HEK293 (cell line): ENCODE data around the gene BTF3L4.

ENCODE experiments used
- CTCF ChIA-PET: fragments of 350-600 bp; formaldehyde crosslinking; extraction: SDS; loops from one replicate; lab custom pipeline; 2021; ENCODE audit warnings: antibody characterized with exemption; lab: Yijun Ruan, JAX
- POLR2A ChIA-PET: fragments of 300-600 bp; formaldehyde crosslinking; extraction: SDS; loops from one replicate; lab custom pipeline; 2020; ENCODE audit warnings: antibody characterized with exemption, inconsistent platforms; lab: Yijun Ruan, JAX
- H3K27ac ChIP-seq: fragments of 200-500 bp; sonication (Bioruptor generic); 2 replicates; pipeline ENCODE4 v1.5.1; 2014; ENCODE audit warnings: low read depth, low read length, control low read depth, inconsistent platforms; ENCODE audit errors: extremely low read depth
- H3K36me3 ChIP-seq, 2 experiments: fragments of 200-500 bp in 1 of 2; sonication (Bioruptor generic) in 1 of 2; 1 replicate in 1 of 2; 2 replicates in 1 of 2; pipeline ENCODE4 v1.5.1; 2014 to 2017; ENCODE audit warnings: inconsistent platforms in 2 of 2, low read length in 2 of 2; ENCODE audit not compliant: control insufficient read depth in 2 of 2, insufficient read depth in 1 of 2
- H3K4me1 ChIP-seq: fragments of 200-500 bp; sonication (Bioruptor generic); 2 replicates; pipeline ENCODE4 v1.5.1; 2014; ENCODE audit warnings: mild to moderate bottlenecking, low read length, inconsistent platforms; ENCODE audit not compliant: control insufficient read depth, insufficient read depth
- H3K4me3 ChIP-seq: 2 replicates; pipeline ENCODE4 v1.5.1; 2011; ENCODE audit warnings: low read depth, mild to moderate bottlenecking, control low read depth, low read length, moderate library complexity
- H3K9me3 ChIP-seq: fragments of 200-500 bp; sonication (Bioruptor generic); 2 replicates; pipeline ENCODE4 v1.5.1; 2014; ENCODE audit warnings: low read depth, low read length, inconsistent platforms; ENCODE audit not compliant: control insufficient read depth, insufficient read depth
- OVOL3 ChIP-seq: fragments of 450-650 bp; formaldehyde crosslinking; IDR thresholded peaks from 2 replicates; pipeline ENCODE4 v1.5.1; 2016; ENCODE audit warnings: missing biosample characterization, missing genetic modification characterization
- ZEB2 ChIP-seq: fragments of 450-650 bp; formaldehyde crosslinking; IDR thresholded peaks from 2 replicates; pipeline ENCODE4 v1.5.1; 2016; ENCODE audit warnings: missing biosample characterization, missing genetic modification characterization
- ZFP41 ChIP-seq: fragments of 450-650 bp; formaldehyde crosslinking; IDR thresholded peaks from 2 replicates; pipeline ENCODE4 v1.5.1; 2016; ENCODE audit warnings: missing biosample characterization, missing genetic modification characterization, borderline replicate concordance
- ZNF223 ChIP-seq: fragments of 450-650 bp; formaldehyde crosslinking; IDR thresholded peaks from 2 replicates; pipeline ENCODE4 v1.5.1; 2016; ENCODE audit warnings: missing biosample characterization, missing genetic modification characterization
- ZNF24 ChIP-seq: fragments of 450-650 bp; formaldehyde crosslinking; IDR thresholded peaks from 2 replicates; pipeline ENCODE4 v1.5.1; 2016; ENCODE audit warnings: missing biosample characterization, missing genetic modification characterization
- ZNF311 ChIP-seq: fragments of 450-650 bp; formaldehyde crosslinking; IDR thresholded peaks from 2 replicates; pipeline ENCODE4 v1.5.1; 2017; ENCODE audit warnings: missing biosample characterization, missing genetic modification characterization, borderline replicate concordance
- ZNF596 ChIP-seq: fragments of 450-650 bp; IDR thresholded peaks from 2 replicates; pipeline ENCODE4 v1.5.0; 2018; ENCODE audit warnings: missing biosample characterization, mild to moderate bottlenecking, missing genetic modification characterization, moderate library complexity
- ZNF610 ChIP-seq: fragments of 450-650 bp; formaldehyde crosslinking; IDR thresholded peaks from 2 replicates; pipeline ENCODE4 v1.5.1; 2016; ENCODE audit warnings: missing biosample characterization, missing genetic modification characterization, borderline replicate concordance
- ZNF776 ChIP-seq: fragments of 450-650 bp; formaldehyde crosslinking; IDR thresholded peaks from 2 replicates; pipeline ENCODE4 v1.5.0; 2017; ENCODE audit warnings: missing biosample characterization, missing genetic modification characterization, borderline replicate concordance
- TF ChIP-seq, protein P1 (sequence below): fragments of 450-650 bp; formaldehyde crosslinking; IDR thresholded peaks from 2 replicates; pipeline ENCODE4 v1.5.1; 2016; ENCODE audit warnings: missing biosample characterization, missing genetic modification characterization
- TF ChIP-seq, protein P2 (sequence below): fragments of 450-650 bp; formaldehyde crosslinking; IDR thresholded peaks from 2 replicates; pipeline ENCODE4 v1.5.1; 2017; ENCODE audit warnings: missing biosample characterization, missing genetic modification characterization
- TF ChIP-seq, protein P3 (sequence below): fragments of 450-650 bp; formaldehyde crosslinking; IDR thresholded peaks from 2 replicates; pipeline ENCODE4 v1.5.1; 2017; ENCODE audit warnings: missing biosample characterization, missing genetic modification characterization
- TF ChIP-seq, protein P4 (sequence below): fragments of 450-650 bp; formaldehyde crosslinking; IDR thresholded peaks from 2 replicates; pipeline ENCODE4 v1.5.1; 2016; ENCODE audit warnings: missing biosample characterization, missing genetic modification characterization
- TF ChIP-seq, protein P5 (sequence below): fragments of 450-650 bp; formaldehyde crosslinking; conservative IDR thresholded peaks from 2 replicates; pipeline ENCODE4 v1.5.1; 2016; ENCODE audit warnings: low read depth, missing biosample characterization, missing genetic modification characterization

BTF3L4 gene

DNA sequence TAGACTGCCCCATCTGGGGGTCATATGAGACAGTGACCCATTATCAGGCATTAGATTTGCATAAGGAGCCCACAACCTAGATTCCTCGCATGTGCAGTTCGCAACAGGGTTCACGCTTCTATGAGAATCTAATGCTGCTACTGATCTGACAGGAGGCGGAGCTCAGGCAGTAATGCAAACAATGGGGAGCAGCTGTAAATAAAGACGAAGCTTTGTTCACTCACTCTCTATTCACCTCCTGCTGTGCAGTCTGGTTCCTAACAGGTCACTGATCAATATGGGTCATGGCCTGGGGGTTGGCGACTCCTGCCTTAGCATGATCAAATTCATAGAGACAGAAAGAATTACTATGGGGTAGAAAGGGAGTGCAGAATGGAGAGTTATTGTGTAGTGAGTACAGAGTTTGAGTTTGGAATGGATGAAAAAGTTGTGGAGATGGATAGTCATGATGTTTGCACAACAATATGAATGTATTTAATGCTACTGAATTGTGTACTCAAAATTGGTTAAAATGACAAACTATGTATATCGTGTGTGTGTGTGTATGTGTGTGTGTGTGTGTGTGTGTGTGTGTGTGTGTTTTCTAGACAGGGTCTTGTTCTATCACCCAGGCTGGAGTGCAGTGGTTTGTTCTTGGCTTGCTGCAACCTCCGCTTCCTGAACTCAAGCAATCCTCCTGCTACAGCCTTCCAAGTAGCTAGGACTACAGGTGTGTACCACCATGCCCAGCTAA lies 42.2 kb downstream of the BTF3L4 start (continued):
- TF ChIP-seq, protein P1, sequence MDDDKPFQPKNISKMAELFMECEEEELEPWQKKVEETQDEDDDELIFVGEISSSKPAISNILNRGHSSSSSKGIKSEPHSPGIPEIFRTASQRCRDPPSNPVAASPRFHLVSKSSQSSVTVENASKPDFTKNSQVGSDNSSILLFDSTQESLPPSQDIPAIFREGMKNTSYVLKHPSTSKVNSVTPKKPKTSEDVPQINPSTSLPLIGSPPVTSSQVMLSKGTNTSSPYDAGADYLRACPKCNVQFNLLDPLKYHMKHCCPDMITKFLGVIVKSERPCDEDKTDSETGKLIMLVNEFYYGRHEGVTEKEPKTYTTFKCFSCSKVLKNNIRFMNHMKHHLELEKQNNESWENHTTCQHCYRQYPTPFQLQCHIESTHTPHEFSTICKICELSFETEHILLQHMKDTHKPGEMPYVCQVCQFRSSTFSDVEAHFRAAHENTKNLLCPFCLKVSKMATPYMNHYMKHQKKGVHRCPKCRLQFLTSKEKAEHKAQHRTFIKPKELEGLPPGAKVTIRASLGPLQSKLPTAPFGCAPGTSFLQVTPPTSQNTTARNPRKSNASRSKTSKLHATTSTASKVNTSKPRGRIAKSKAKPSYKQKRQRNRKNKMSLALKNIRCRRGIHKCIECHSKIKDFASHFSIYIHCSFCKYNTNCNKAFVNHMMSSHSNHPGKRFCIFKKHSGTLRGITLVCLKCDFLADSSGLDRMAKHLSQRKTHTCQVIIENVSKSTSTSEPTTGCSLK (tag by site-specific recombination): no peak
- TF ChIP-seq ZEB2 (tag by site-specific recombination): no peak
- no peak for TF ChIP-seq ZNF24 (tag by site-specific recombination)
- TF ChIP-seq ZNF596: no peak
- TF ChIP-seq ZNF610 (tag by site-specific recombination): peak; percentile 82; the same call in 1 of the 2 replicates
- no peak for TF ChIP-seq ZNF311 (tag by site-specific recombination)
- TF ChIP-seq, protein P2, sequence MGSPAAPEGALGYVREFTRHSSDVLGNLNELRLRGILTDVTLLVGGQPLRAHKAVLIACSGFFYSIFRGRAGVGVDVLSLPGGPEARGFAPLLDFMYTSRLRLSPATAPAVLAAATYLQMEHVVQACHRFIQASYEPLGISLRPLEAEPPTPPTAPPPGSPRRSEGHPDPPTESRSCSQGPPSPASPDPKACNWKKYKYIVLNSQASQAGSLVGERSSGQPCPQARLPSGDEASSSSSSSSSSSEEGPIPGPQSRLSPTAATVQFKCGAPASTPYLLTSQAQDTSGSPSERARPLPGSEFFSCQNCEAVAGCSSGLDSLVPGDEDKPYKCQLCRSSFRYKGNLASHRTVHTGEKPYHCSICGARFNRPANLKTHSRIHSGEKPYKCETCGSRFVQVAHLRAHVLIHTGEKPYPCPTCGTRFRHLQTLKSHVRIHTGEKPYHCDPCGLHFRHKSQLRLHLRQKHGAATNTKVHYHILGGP (tag by site-specific recombination): no peak

DNA sequence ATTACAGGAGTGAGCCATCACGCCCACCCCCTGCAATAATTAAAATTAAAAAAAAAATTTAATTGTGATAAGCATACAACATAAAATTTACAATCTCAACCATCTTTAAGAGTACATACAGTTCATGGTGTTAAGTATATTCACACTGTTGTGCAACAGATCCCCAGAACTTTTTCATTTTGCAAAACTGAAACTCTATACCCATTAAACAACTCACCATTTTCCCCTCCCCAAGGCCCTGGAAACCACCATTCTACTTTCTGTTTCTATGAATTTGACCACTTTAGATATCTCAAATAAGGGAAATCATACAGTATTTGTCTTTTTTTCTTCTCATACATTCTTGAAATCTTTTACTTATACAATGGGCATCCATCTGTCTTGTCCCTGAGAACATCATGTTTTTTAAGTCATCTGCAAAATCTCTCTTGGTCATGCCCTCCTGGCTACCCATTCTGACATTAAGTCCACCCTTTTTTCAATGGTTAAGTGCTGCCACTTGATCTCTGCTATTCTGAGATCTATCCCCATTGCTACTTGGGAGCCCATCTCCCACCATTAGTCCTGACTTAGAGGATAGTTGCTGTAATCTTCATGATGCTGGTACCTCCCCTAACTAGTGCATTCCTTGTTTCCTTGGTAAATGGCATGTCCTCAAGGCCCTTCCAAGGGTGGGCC lies 46.4 kb downstream of the BTF3L4 start:
- Histone ChIP-seq H3K9me3 (no peaks in the 10 kb centered on the region), H3K36me3 (no peaks in the 10 kb centered on the region), H3K27ac (no peak overlapping the region), H3K4me1 (no peaks in the 10 kb centered on the region), H3K4me3 (no peak overlapping the region)
- POLR2A ChIA-PET: no interaction called here
- TF ChIP-seq, protein P3, sequence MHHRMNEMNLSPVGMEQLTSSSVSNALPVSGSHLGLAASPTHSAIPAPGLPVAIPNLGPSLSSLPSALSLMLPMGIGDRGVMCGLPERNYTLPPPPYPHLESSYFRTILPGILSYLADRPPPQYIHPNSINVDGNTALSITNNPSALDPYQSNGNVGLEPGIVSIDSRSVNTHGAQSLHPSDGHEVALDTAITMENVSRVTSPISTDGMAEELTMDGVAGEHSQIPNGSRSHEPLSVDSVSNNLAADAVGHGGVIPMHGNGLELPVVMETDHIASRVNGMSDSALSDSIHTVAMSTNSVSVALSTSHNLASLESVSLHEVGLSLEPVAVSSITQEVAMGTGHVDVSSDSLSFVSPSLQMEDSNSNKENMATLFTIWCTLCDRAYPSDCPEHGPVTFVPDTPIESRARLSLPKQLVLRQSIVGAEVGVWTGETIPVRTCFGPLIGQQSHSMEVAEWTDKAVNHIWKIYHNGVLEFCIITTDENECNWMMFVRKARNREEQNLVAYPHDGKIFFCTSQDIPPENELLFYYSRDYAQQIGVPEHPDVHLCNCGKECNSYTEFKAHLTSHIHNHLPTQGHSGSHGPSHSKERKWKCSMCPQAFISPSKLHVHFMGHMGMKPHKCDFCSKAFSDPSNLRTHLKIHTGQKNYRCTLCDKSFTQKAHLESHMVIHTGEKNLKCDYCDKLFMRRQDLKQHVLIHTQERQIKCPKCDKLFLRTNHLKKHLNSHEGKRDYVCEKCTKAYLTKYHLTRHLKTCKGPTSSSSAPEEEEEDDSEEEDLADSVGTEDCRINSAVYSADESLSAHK (tag by site-specific recombination): 0 out of 2 replicates have a peak, but pooled peaks have one; percentile 34
- TF ChIP-seq, protein P4, sequence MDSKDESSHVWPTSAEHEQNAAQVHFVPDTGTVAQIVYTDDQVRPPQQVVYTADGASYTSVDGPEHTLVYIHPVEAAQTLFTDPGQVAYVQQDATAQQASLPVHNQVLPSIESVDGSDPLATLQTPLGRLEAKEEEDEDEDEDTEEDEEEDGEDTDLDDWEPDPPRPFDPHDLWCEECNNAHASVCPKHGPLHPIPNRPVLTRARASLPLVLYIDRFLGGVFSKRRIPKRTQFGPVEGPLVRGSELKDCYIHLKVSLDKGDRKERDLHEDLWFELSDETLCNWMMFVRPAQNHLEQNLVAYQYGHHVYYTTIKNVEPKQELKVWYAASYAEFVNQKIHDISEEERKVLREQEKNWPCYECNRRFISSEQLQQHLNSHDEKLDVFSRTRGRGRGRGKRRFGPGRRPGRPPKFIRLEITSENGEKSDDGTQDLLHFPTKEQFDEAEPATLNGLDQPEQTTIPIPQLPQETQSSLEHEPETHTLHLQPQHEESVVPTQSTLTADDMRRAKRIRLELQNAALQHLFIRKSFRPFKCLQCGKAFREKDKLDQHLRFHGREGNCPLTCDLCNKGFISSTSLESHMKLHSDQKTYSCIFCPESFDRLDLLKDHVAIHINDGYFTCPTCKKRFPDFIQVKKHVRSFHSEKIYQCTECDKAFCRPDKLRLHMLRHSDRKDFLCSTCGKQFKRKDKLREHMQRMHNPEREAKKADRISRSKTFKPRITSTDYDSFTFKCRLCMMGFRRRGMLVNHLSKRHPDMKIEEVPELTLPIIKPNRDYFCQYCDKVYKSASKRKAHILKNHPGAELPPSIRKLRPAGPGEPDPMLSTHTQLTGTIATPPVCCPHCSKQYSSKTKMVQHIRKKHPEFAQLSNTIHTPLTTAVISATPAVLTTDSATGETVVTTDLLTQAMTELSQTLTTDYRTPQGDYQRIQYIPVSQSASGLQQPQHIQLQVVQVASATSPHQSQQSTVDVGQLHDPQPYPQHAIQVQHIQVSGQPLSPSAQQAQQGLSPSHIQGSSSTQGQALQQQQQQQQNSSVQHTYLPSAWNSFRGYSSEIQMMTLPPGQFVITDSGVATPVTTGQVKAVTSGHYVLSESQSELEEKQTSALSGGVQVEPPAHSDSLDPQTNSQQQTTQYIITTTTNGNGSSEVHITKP (tag by site-specific recombination): peak; percentile 25; the same call in 1 of the 2 replicates
- no peak for TF ChIP-seq OVOL3
- CTCF ChIA-PET: interaction anchor here (0.7 kb wide), 1 partner anchor 622 kb away, joined by 4 read pairs; no protein-coding TSS in a partner anchor

DNA sequence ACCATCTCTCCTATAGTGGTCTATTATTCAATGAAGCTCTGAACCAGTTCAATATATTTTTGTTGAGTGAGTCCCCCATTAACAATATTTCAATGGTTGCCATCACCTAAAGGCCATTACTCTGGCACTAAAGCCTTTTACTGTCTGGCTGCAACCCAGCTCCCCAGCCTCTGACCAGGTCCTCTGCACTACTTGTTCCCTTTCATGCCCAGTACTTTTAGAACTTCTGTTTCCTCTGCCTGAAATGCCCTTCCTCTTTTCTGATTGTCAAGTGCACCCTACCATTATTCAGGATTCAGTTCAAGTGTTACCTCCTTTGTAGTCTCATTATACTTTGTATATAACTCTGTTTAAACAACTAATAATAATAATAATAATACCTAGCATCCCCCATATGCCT lies 55.4 kb downstream of the BTF3L4 start:
- TF ChIP-seq ZFP41 (tag by site-specific recombination) (no peak), ZNF776 (tag by site-specific recombination) (no peak), ZNF223 (tag by site-specific recombination) (no peak)
- TF ChIP-seq, protein P5, sequence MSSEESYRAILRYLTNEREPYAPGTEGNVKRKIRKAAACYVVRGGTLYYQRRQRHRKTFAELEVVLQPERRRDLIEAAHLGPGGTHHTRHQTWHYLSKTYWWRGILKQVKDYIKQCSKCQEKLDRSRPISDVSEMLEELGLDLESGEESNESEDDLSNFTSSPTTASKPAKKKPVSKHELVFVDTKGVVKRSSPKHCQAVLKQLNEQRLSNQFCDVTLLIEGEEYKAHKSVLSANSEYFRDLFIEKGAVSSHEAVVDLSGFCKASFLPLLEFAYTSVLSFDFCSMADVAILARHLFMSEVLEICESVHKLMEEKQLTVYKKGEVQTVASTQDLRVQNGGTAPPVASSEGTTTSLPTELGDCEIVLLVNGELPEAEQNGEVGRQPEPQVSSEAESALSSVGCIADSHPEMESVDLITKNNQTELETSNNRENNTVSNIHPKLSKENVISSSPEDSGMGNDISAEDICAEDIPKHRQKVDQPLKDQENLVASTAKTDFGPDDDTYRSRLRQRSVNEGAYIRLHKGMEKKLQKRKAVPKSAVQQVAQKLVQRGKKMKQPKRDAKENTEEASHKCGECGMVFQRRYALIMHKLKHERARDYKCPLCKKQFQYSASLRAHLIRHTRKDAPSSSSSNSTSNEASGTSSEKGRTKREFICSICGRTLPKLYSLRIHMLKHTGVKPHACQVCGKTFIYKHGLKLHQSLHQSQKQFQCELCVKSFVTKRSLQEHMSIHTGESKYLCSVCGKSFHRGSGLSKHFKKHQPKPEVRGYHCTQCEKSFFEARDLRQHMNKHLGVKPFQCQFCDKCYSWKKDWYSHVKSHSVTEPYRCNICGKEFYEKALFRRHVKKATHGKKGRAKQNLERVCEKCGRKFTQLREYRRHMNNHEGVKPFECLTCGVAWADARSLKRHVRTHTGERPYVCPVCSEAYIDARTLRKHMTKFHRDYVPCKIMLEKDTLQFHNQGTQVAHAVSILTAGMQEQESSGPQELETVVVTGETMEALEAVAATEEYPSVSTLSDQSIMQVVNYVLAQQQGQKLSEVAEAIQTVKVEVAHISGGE (tag by site-specific recombination): no peak
- TF ChIP-seq, all 188 proteins: peak for 0
- CTCF ChIA-PET: interaction anchor here (0.5 to 2.4 kb wide), 4 partner anchors 16 to 901 kb away, joined by 3 to 12 read pairs (median 4); no protein-coding TSS in a partner anchor
- no peaks in the 10 kb centered on the region for H3K36me3 ChIP-seq
- no peaks in the 10 kb centered on the region for H3K9me3 ChIP-seq
- no peak overlapping the region for H3K27ac ChIP-seq
- no peak overlapping the region for H3K4me3 ChIP-seq
- POLR2A ChIA-PET: no interaction called here
- H3K4me1 ChIP-seq: no peaks in the 10 kb centered on the region
